Measurements from ENCODE around the gene PANX2. TPM values are rescaled to one million over a fixed set of nuclear protein-coding genes. Genes with fewer than 3 reads are reported as not detected.

PANX2 gene
- total and polyA plus RNA-seq, 7 donors: 0.17 to 3.0 (median 0.36) TPM; not detected in 2

GRCh38 chr22:50226063-50226874, 55.7 kb downstream of the PANX2 start:
- 91 to 92% methylated on average over 31 of the region's 31 CpGs for WGBS, 2 donors
- no peaks in the 10 kb centered on the region for H3K9me3 ChIP-seq
- H3K27me3 ChIP-seq: no peaks in the 10 kb centered on the region
- H3K4me3 ChIP-seq: no peak overlapping the region
- H3K27ac ChIP-seq: no peak overlapping the region
- TF ChIP-seq EP300 (IDR thresholded peaks at IDR 0.05): no peak
- no peak for TF ChIP-seq POLR2A (IDR thresholded peaks at IDR 0.05)
- no peak for TF ChIP-seq POLR2AphosphoS5 (IDR thresholded peaks at IDR 0.05)
- TF ChIP-seq CTCF (IDR thresholded peaks at IDR 0.05): no peak
- peaks cover 44 to 83% (median 64%) of the 10 kb centered on the region in 4 donors for H3K36me3 ChIP-seq
- H3K4me1 ChIP-seq: no peaks in the 10 kb centered on the region
- peak; percentile 57 for DNase-seq
- intact Hi-C loops (cut with DNase I): no loop called here

GRCh38 chr22:50226875-50227165, 56.3 kb downstream of the PANX2 start:
- no peak for TF ChIP-seq POLR2A (IDR thresholded peaks at IDR 0.05)
- TF ChIP-seq EP300 (IDR thresholded peaks at IDR 0.05): no peak
- no peak for TF ChIP-seq POLR2AphosphoS5 (IDR thresholded peaks at IDR 0.05)
- Histone ChIP-seq H3K9me3 (no peaks in the 10 kb centered on the region), H3K4me3 (no peak overlapping the region), H3K4me1 (no peaks in the 10 kb centered on the region), H3K27me3 (no peaks in the 10 kb centered on the region), H3K36me3 (peaks cover 39 to 79% (median 58%) of the 10 kb centered on the region in 4 donors), H3K27ac (no peak overlapping the region)
- intact Hi-C loops (cut with DNase I): no loop called here
- DNase-seq: no peak
- WGBS, 2 donors: 88 to 95% methylated on average over 18 of the region's 18 CpGs

DNA sequence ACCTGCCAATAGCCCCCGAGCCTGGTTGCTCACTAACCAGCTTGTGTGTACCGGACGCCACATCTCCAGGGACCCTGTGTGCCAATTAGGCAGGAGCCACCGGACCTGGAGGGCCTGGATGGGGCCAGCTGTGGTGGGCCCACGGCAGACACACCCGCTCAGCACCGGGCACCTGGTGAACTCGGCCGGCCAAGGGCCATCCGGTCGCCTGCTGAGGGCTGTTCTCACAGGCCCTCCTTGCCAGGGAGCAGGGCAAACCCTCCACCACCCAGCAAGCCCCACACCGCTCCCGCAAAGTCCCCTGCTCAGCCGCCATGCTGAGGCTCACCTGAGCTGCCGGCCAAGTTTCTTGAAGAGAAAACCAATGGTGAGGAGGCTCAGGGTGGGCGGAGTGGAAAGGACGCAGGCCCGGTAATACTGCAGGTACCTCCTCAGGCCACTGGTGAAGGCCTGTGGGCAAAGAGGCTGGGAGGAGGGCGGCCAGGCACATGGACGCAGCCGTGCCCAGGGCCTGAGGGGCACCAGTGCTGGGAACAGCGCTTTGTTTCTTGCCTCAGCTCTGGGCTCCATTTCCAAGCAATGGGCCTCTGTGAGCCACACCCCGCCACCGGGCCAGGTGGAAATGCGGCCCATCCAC, 57.2 kb downstream of the PANX2 start:
- Histone ChIP-seq H3K4me3 (no peak overlapping the region), H3K9me3 (no peaks in the 10 kb centered on the region), H3K4me1 (no peaks in the 10 kb centered on the region), H3K27me3 (no peaks in the 10 kb centered on the region), H3K36me3 (peaks cover 30 to 79% (median 51%) of the 10 kb centered on the region in 4 donors), H3K27ac (no peak overlapping the region)
- WGBS, 2 donors: 92 to 96% methylated on average over 25 of the region's 25 CpGs
- intact Hi-C loops (cut with DNase I): no loop called here
- DNase-seq: peak; percentile 63
- TF ChIP-seq POLR2A (IDR thresholded peaks at IDR 0.05) (no peak), EP300 (IDR thresholded peaks at IDR 0.05) (no peak), POLR2AphosphoS5 (IDR thresholded peaks at IDR 0.05) (no peak), CTCF (IDR thresholded peaks at IDR 0.05) (no peak)

GRCh38 chr22:50228366-50228765, 57.8 kb downstream of the PANX2 start:
- WGBS, 2 donors: 91 to 97% methylated on average over 9 of the region's 9 CpGs
- intact Hi-C loops (cut with DNase I): no loop called here
- no peaks in the 10 kb centered on the region for H3K9me3 ChIP-seq
- H3K27ac ChIP-seq: no peak overlapping the region
- no peak overlapping the region for H3K4me3 ChIP-seq
- peak; percentile 59 for DNase-seq
- no peaks in the 10 kb centered on the region for H3K4me1 ChIP-seq
- no peak for TF ChIP-seq POLR2A (IDR thresholded peaks at IDR 0.05)
- no peak for TF ChIP-seq CTCF (IDR thresholded peaks at IDR 0.05)
- no peak for TF ChIP-seq POLR2AphosphoS5 (IDR thresholded peaks at IDR 0.05)
- TF ChIP-seq EP300 (IDR thresholded peaks at IDR 0.05): no peak
- peaks cover 23 to 79% (median 49%) of the 10 kb centered on the region in 4 donors for H3K36me3 ChIP-seq
- H3K27me3 ChIP-seq: no peaks in the 10 kb centered on the region

DNA sequence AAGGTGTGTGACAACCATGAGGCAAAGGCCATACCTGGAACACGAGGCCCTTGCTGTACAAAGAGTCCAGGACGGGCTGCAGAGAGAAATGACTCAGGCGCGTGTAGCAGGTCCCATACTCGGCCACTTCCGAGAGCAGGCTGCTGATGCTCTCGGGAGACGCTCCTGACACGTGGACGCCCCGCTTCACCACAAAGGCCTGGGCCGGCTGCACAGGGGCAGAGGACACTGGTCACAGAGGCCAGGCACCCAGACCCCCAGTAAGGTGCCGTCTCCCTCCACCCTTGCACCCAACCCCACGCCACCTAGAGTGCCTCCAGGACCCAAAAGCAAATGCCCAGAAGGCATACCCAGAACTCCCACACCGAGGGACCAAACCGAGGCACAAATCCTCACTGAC, 58.8 kb downstream of the PANX2 start:
- Histone ChIP-seq H3K9me3 (no peaks in the 10 kb centered on the region), H3K27me3 (no peaks in the 10 kb centered on the region), H3K4me3 (no peak overlapping the region), H3K36me3 (peaks cover 18 to 72% (median 41%) of the 10 kb centered on the region in 4 donors), H3K4me1 (no peaks in the 10 kb centered on the region), H3K27ac (no peak overlapping the region)
- peak; percentile 44 for DNase-seq
- intact Hi-C loops (cut with DNase I): no loop called here
- no peak for TF ChIP-seq EP300 (IDR thresholded peaks at IDR 0.05)
- TF ChIP-seq POLR2AphosphoS5 (IDR thresholded peaks at IDR 0.05): no peak
- 96% methylated on average over 16 of the region's 16 CpGs for WGBS, 2 donors

Other genes starting within 250 kb of the PANX2 start
- 10 to 100 TPM; 26.3 to 50.0 (median 41.8) TPM for gene PIM3, start 210.0 kb upstream of the PANX2 start, total RNA-seq
- 100 to 1,000 TPM in 1 of 3 donors, 10 to 100 TPM in 2; 34.8 to 126 (median 60.1) TPM for gene PIM3, start 210.0 kb upstream of the PANX2 start, polyA plus RNA-seq
- not detected for gene IL17REL, start 158.0 kb upstream of the PANX2 start, total RNA-seq
- gene IL17REL, start 158.0 kb upstream of the PANX2 start, polyA plus RNA-seq: 1 to 10 TPM in 1 of 3 donors, not detected in 2; 1.6 TPM
- not detected for gene TTLL8, start 112.4 kb upstream of the PANX2 start, total RNA-seq
- not detected for gene TTLL8, start 112.4 kb upstream of the PANX2 start, polyA plus RNA-seq
- under 1 TPM in 2 of 4 donors, not detected in 2; 0.14 to 0.16 TPM for gene MLC1, start 85.3 kb upstream of the PANX2 start, total RNA-seq
- gene MLC1, start 85.3 kb upstream of the PANX2 start, polyA plus RNA-seq: under 1 TPM in 1 of 3 donors, not detected in 2; 0.23 TPM
- gene MOV10L1, start 80.7 kb upstream of the PANX2 start, total RNA-seq: 1 to 10 TPM in 3 of 4 donors, under 1 TPM in 1; 0.82 to 5.6 (median 2.6) TPM
- under 1 TPM in 1 of 3 donors, not detected in 2; 0.47 TPM for gene MOV10L1, start 80.7 kb upstream of the PANX2 start, polyA plus RNA-seq
- gene TRABD, start 15.2 kb downstream of the PANX2 start, total RNA-seq: 10 to 100 TPM; 14.2 to 21.4 (median 18.2) TPM
- 10 to 100 TPM; 24.6 to 88.1 (median 31.7) TPM for gene TRABD, start 15.2 kb downstream of the PANX2 start, polyA plus RNA-seq
- 10 to 100 TPM; 17.5 to 30.2 (median 22.3) TPM for gene SELENOO, start 30.3 kb downstream of the PANX2 start, total RNA-seq
- gene SELENOO, start 30.3 kb downstream of the PANX2 start, polyA plus RNA-seq: 10 to 100 TPM; 10.2 to 26.5 (median 15.7) TPM
- 10 to 100 TPM; 23.5 to 67.0 (median 28.2) TPM for gene TUBGCP6, start 74.3 kb downstream of the PANX2 start, total RNA-seq
- gene TUBGCP6, start 74.3 kb downstream of the PANX2 start, polyA plus RNA-seq: 10 to 100 TPM in 1 of 3 donors, 1 to 10 TPM in 2; 4.6 to 33.4 (median 4.8) TPM
- 10 to 100 TPM in 3 of 4 donors, 1 to 10 TPM in 1; 7.2 to 47.4 (median 14.9) TPM for gene HDAC10, start 80.5 kb downstream of the PANX2 start, total RNA-seq
- gene HDAC10, start 80.5 kb downstream of the PANX2 start, polyA plus RNA-seq: 10 to 100 TPM in 2 of 3 donors, 1 to 10 TPM in 1; 8.8 to 45.9 (median 12.0) TPM
- gene MAPK12, start 91.0 kb downstream of the PANX2 start, total RNA-seq: 1 to 10 TPM; 2.5 to 10.0 (median 6.7) TPM
- gene MAPK12, start 91.0 kb downstream of the PANX2 start, polyA plus RNA-seq: 1 to 10 TPM in 2 of 3 donors, under 1 TPM in 1; 0.60 to 6.0 (median 2.1) TPM
- gene MAPK11, start 99.6 kb downstream of the PANX2 start, total RNA-seq: 1 to 10 TPM in 3 of 4 donors, under 1 TPM in 1; 0.82 to 6.6 (median 4.5) TPM
- gene MAPK11, start 99.6 kb downstream of the PANX2 start, polyA plus RNA-seq: 1 to 10 TPM in 2 of 3 donors, under 1 TPM in 1; 0.23 to 7.3 (median 1.2) TPM
- 100 to 1,000 TPM in 1 of 4 donors, 10 to 100 TPM in 3; 60.4 to 150 (median 68.7) TPM for gene PLXNB2, start 136.9 kb downstream of the PANX2 start, total RNA-seq
- gene PLXNB2, start 136.9 kb downstream of the PANX2 start, polyA plus RNA-seq: 100 to 1,000 TPM in 1 of 3 donors, 10 to 100 TPM in 2; 18.6 to 142 (median 35.8) TPM
- 1 to 10 TPM; 2.1 to 7.2 (median 2.8) TPM for gene DENND6B, start 156.3 kb downstream of the PANX2 start, total RNA-seq
- gene DENND6B, start 156.3 kb downstream of the PANX2 start, polyA plus RNA-seq: 1 to 10 TPM in 2 of 3 donors, under 1 TPM in 1; 0.69 to 4.4 (median 1.2) TPM
- gene PPP6R2, start 172.6 kb downstream of the PANX2 start, total RNA-seq: 10 to 100 TPM; 29.0 to 64.5 (median 43.9) TPM
- gene PPP6R2, start 172.6 kb downstream of the PANX2 start, polyA plus RNA-seq: 10 to 100 TPM; 15.0 to 57.5 (median 22.4) TPM

Measured in sigmoid colon (tissue), 7 donors.